Measurements from ENCODE around the gene USP32. TPM values are rescaled to one million over a fixed set of nuclear protein-coding genes. Genes with fewer than 3 reads are reported as not detected.
A peak's percentile ranks its signal among the peaks of the same experiment; 100 is the strongest.
"Not testable (repeated sequence)": the region's sequence is repeated elsewhere in the genome, so short reads cannot be mapped to it uniquely, and the experiment has no call there.

USP32 gene
- total and polyA plus RNA-seq, 3 experiments from 2014 or later: 8.6 to 24.8 (median 23.1) TPM

- H3K9me3 Mint-ChIP-seq; H3K4me3 Mint-ChIP-seq; DNase-seq; CTCF ChIA-PET; H3K27me3 Mint-ChIP-seq; H3K27ac Mint-ChIP-seq; H3K4me1 ChIP-seq (ENCODE audit: insufficient read depth, low read length); H3K36me3 Mint-ChIP-seq; POLR2A ChIA-PET; H3K27me3 ChIP-seq (ENCODE audit: insufficient read depth, low read length, poor library complexity, severe bottlenecking); H3K36me3 ChIP-seq (ENCODE audit: insufficient read depth, low read length); H3K4me1 Mint-ChIP-seq; H3K4me3 ChIP-seq (ENCODE audit: low read length); H3K9me3 ChIP-seq (ENCODE audit: low read length); H3K27ac ChIP-seq (ENCODE audit: low read depth, low read length): not testable (repeated sequence)
These were observed 36.6 kb upstream of the USP32 start for GRCh38 chr17:60428491-60428890.

- H3K27ac Mint-ChIP-seq: no peak overlapping the region
- H3K36me3 Mint-ChIP-seq: peaks cover 0 to 3% (median 0%) of the 10 kb centered on the region in 3 donors
- ChIA-PET CTCF (interaction anchor here (1.5 kb wide), 1 partner anchor 30 kb away, joined by 3 read pairs; no protein-coding TSS in a partner anchor), POLR2A (no interaction called here)
- H3K4me1 Mint-ChIP-seq: peaks cover 0 to 6% (median 4%) of the 10 kb centered on the region in 3 donors
- no peak overlapping the region for H3K4me3 Mint-ChIP-seq
- Histone ChIP-seq H3K9me3 (ENCODE audit: low read length) (no peaks in the 10 kb centered on the region), H3K4me1 (ENCODE audit: insufficient read depth, low read length) (no peaks in the 10 kb centered on the region), H3K27me3 (ENCODE audit: insufficient read depth, low read length, poor library complexity, severe bottlenecking) (no peaks in the 10 kb centered on the region), H3K36me3 (ENCODE audit: insufficient read depth, low read length) (no peaks in the 10 kb centered on the region), H3K4me3 (ENCODE audit: low read length) (no peak overlapping the region), H3K27ac (ENCODE audit: low read depth, low read length) (no peak overlapping the region)
- H3K27me3 Mint-ChIP-seq: peaks cover 0 to 5% of the 10 kb centered on the region in 2 donors
- no peaks in the 10 kb centered on the region for H3K9me3 Mint-ChIP-seq
- no peak for DNase-seq
These were observed 34.7 kb upstream of the USP32 start for GRCh38 chr17:60426596-60426995.

GRCh38 chr17:60425626-60426025 lies 33.7 kb upstream of the USP32 start:
- H3K36me3 ChIP-seq (ENCODE audit: insufficient read depth, low read length): no peaks in the 10 kb centered on the region
- Mint-ChIP-seq H3K4me1 (peaks cover 6 to 10% (median 10%) of the 10 kb centered on the region in 3 donors), H3K36me3 (no peaks in the 10 kb centered on the region), H3K27me3 (peaks cover 0 to 5% of the 10 kb centered on the region in 2 donors), H3K4me3 (no peak overlapping the region), H3K27ac (no peak overlapping the region), H3K9me3 (no peaks in the 10 kb centered on the region)
- H3K27ac ChIP-seq (ENCODE audit: low read depth, low read length): no peak overlapping the region
- H3K4me1 ChIP-seq (ENCODE audit: insufficient read depth, low read length): no peaks in the 10 kb centered on the region
- ChIA-PET CTCF (interaction anchor here (1.4 to 1.5 kb wide), 2 partner anchors 29 to 288 kb away, joined by 3 to 4 read pairs; no protein-coding TSS in a partner anchor), POLR2A (no interaction called here)
- no peak for DNase-seq
- H3K27me3 ChIP-seq (ENCODE audit: insufficient read depth, low read length, poor library complexity, severe bottlenecking): no peaks in the 10 kb centered on the region
- no peaks in the 10 kb centered on the region for H3K9me3 ChIP-seq (ENCODE audit: low read length)
- H3K4me3 ChIP-seq (ENCODE audit: low read length): no peak overlapping the region

GRCh38 chr17:60423865-60424264 lies 31.9 kb upstream of the USP32 start:
- H3K4me3 Mint-ChIP-seq: no peak overlapping the region
- CTCF ChIA-PET: no interaction called here
- no peak for DNase-seq

GRCh38 chr17:60422162-60422665 lies 30.3 kb upstream of the USP32 start, which contains the start of gene CHCT1:
CHCT1 (plus strand) TSS chr17:60422489; CDS start chr17:60422593, 104 bp downstream.
- Mint-ChIP-seq H3K4me3 (peak within 1 kb of the TSS; percentile 68 to 92 (median 70)), H3K9me3 (no peaks in the 10 kb centered on the region), H3K27ac (peak within 1 kb of the TSS in 6 of 8 donors; percentile 70 to 96 (median 86)), H3K27me3 (no peaks in the 10 kb centered on the region), H3K36me3 (no peaks in the 10 kb centered on the region), H3K4me1 (peaks cover 6 to 10% (median 10%) of the 10 kb centered on the region in 3 donors)
- Histone ChIP-seq H3K9me3 (ENCODE audit: low read length) (no peaks in the 10 kb centered on the region), H3K4me3 (ENCODE audit: low read length) (peak within 1 kb of the TSS; percentile 63), H3K27me3 (ENCODE audit: insufficient read depth, low read length, poor library complexity, severe bottlenecking) (no peaks in the 10 kb centered on the region), H3K27ac (ENCODE audit: low read depth, low read length) (no peak within 1 kb of the TSS), H3K4me1 (ENCODE audit: insufficient read depth, low read length) (no peaks in the 10 kb centered on the region), H3K36me3 (ENCODE audit: insufficient read depth, low read length) (no peaks in the 10 kb centered on the region)
- POLR2A ChIA-PET: no interaction called here
- no peak for DNase-seq
- CTCF ChIA-PET: interaction anchor here (1.4 kb wide), 1 partner anchor 13 kb away, joined by 3 read pairs; no protein-coding TSS in a partner anchor

More at GRCh38 chr17:60423865-60424264, 31.9 kb upstream of the USP32 start:
- H3K36me3 Mint-ChIP-seq: no peaks in the 10 kb centered on the region
- H3K9me3 Mint-ChIP-seq: no peaks in the 10 kb centered on the region
- Histone ChIP-seq H3K36me3 (ENCODE audit: insufficient read depth, low read length) (no peaks in the 10 kb centered on the region), H3K27me3 (ENCODE audit: insufficient read depth, low read length, poor library complexity, severe bottlenecking) (no peaks in the 10 kb centered on the region), H3K4me3 (ENCODE audit: low read length) (no peak overlapping the region), H3K4me1 (ENCODE audit: insufficient read depth, low read length) (no peaks in the 10 kb centered on the region), H3K9me3 (ENCODE audit: low read length) (no peaks in the 10 kb centered on the region), H3K27ac (ENCODE audit: low read depth, low read length) (no peak overlapping the region)
- POLR2A ChIA-PET: no interaction called here
- H3K4me1 Mint-ChIP-seq: peaks cover 6 to 10% (median 10%) of the 10 kb centered on the region in 3 donors
- peak overlapping the region in 2 of 8 donors; percentile 26 to 70 for H3K27ac Mint-ChIP-seq
- H3K27me3 Mint-ChIP-seq: peaks cover 0 to 5% of the 10 kb centered on the region in 2 donors

- Histone ChIP-seq H3K27ac (ENCODE audit: low read depth, low read length) (no peak overlapping the region), H3K36me3 (ENCODE audit: insufficient read depth, low read length) (no peaks in the 10 kb centered on the region), H3K4me1 (ENCODE audit: insufficient read depth, low read length) (no peaks in the 10 kb centered on the region), H3K4me3 (ENCODE audit: low read length) (peak overlapping the region; percentile 63), H3K27me3 (ENCODE audit: insufficient read depth, low read length, poor library complexity, severe bottlenecking) (no peaks in the 10 kb centered on the region), H3K9me3 (ENCODE audit: low read length) (no peaks in the 10 kb centered on the region)
- DNase-seq: peak; percentile 55 to 81 (median 63)
- peak overlapping the region in 7 of 8 donors; percentile 16 to 96 (median 85) for H3K27ac Mint-ChIP-seq
- H3K9me3 Mint-ChIP-seq: no peaks in the 10 kb centered on the region
- ChIA-PET CTCF (interaction anchor here (0.6 to 1.4 kb wide), 8 partner anchors 9 to 23 kb away, joined by 3 to 6 read pairs (median 4); no protein-coding TSS in a partner anchor), POLR2A (no interaction called here)
- H3K4me1 Mint-ChIP-seq: peaks cover 6 to 10% (median 10%) of the 10 kb centered on the region in 3 donors
- H3K4me3 Mint-ChIP-seq: peak overlapping the region; percentile 68 to 92 (median 70)
- H3K27me3 Mint-ChIP-seq: no peaks in the 10 kb centered on the region
- H3K36me3 Mint-ChIP-seq: no peaks in the 10 kb centered on the region
These were observed 29.6 kb upstream of the USP32 start for GRCh38 chr17:60421273-60422161.

- CTCF ChIA-PET; H3K36me3 Mint-ChIP-seq; H3K27ac Mint-ChIP-seq; H3K9me3 Mint-ChIP-seq; POLR2A ChIA-PET; H3K4me3 ChIP-seq (ENCODE audit: low read length); H3K27ac ChIP-seq (ENCODE audit: low read depth, low read length); H3K27me3 ChIP-seq (ENCODE audit: insufficient read depth, low read length, poor library complexity, severe bottlenecking); H3K9me3 ChIP-seq (ENCODE audit: low read length); H3K4me1 ChIP-seq (ENCODE audit: insufficient read depth, low read length); H3K36me3 ChIP-seq (ENCODE audit: insufficient read depth, low read length); H3K27me3 Mint-ChIP-seq; DNase-seq: not testable (repeated sequence)
- peaks cover 6 to 10% (median 10%) of the 10 kb centered on the region in 3 donors for H3K4me1 Mint-ChIP-seq
- peak overlapping the region in 1 of 7 donors; percentile 8 for H3K4me3 Mint-ChIP-seq
These were observed 27.9 kb upstream of the USP32 start for GRCh38 chr17:60419875-60420274.

GRCh38 chr17:60419003-60419402 lies 27.1 kb upstream of the USP32 start:
- POLR2A ChIA-PET; H3K27ac ChIP-seq (ENCODE audit: low read depth, low read length); H3K27ac Mint-ChIP-seq; H3K36me3 Mint-ChIP-seq; H3K9me3 Mint-ChIP-seq; H3K4me3 ChIP-seq (ENCODE audit: low read length); H3K27me3 Mint-ChIP-seq; DNase-seq; H3K4me1 ChIP-seq (ENCODE audit: insufficient read depth, low read length); H3K9me3 ChIP-seq (ENCODE audit: low read length); H3K27me3 ChIP-seq (ENCODE audit: insufficient read depth, low read length, poor library complexity, severe bottlenecking); CTCF ChIA-PET; H3K36me3 ChIP-seq (ENCODE audit: insufficient read depth, low read length): not testable (repeated sequence)
- Mint-ChIP-seq H3K4me3 (peak overlapping the region in 1 of 7 donors; percentile 26), H3K4me1 (peaks cover 6 to 10% (median 10%) of the 10 kb centered on the region in 3 donors)

All from CD8-positive, alpha-beta memory T cell (primary cell).